Prostate gland (tissue), 2 donors: ENCODE data around the gene ZNF264.

Source experiments
- POLR2A ChIP-seq: fragments of 450-650 bp; IDR thresholded peaks from one replicate; pipeline ENCODE4 v1.6.1; 2016; ENCODE audit warnings: antibody characterized with exemption, mild to moderate bottlenecking
- POLR2AphosphoS5 ChIP-seq: sonication (generic); formaldehyde crosslinking; IDR thresholded peaks from one replicate; pipeline ENCODE4 v1.6.1; 2017; ENCODE audit warnings: antibody characterized with exemption
- TF ChIP-seq, protein P1 (sequence below), 4 experiments: fragments of 200-600 bp in 2 of 4; fragments of 450-650 bp in 2 of 4; sonication (generic) in 2 of 4; IDR thresholded peaks; 1 replicate in 3 of 4; 2 replicates in 1 of 4; pipeline ENCODE4 v1.5.1; 2016 to 2019; ENCODE audit warnings: antibody characterized with exemption in 4 of 4, mild to moderate bottlenecking in 2 of 4, moderate library complexity in 2 of 4

DNA sequence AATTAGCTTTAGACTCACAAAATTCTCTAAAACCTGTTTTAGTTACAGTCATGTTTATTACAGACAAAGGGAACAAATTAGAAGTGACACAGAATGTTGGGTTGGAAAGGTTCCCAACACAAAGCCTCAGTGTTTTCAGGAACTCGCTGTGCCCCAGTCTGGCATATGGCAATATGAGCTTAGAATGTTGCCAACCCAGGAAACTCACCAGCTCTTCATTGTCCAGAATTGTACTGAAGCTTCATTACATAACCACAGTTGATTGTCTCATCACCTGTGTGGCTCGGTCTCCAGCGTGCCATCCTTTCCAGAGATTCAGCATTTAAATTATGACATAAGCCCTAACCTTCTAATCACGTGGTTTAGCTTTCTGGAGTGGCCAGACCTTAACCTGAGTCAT lies 19.1 kb downstream of the ZNF264 start:
- TF ChIP-seq POLR2AphosphoS5 (no peak), POLR2A (no peak)
- TF ChIP-seq, protein P1, sequence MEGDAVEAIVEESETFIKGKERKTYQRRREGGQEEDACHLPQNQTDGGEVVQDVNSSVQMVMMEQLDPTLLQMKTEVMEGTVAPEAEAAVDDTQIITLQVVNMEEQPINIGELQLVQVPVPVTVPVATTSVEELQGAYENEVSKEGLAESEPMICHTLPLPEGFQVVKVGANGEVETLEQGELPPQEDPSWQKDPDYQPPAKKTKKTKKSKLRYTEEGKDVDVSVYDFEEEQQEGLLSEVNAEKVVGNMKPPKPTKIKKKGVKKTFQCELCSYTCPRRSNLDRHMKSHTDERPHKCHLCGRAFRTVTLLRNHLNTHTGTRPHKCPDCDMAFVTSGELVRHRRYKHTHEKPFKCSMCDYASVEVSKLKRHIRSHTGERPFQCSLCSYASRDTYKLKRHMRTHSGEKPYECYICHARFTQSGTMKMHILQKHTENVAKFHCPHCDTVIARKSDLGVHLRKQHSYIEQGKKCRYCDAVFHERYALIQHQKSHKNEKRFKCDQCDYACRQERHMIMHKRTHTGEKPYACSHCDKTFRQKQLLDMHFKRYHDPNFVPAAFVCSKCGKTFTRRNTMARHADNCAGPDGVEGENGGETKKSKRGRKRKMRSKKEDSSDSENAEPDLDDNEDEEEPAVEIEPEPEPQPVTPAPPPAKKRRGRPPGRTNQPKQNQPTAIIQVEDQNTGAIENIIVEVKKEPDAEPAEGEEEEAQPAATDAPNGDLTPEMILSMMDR (IDR thresholded peaks at IDR 0.05): no peak
